Stimulated activated CD4-positive, alpha-beta T cell treated with anti-CD3 and anti-CD28 coated beads, Interleukin-12 subunit alpha, Interleukin-12 subunit beta, amount 100 ng/mL, for 24 hours (primary cell): Measurements from ENCODE around the gene GSTM3.
"Not testable (repeated sequence)": the region's sequence is repeated elsewhere in the genome, so short reads cannot be mapped to it uniquely, and the experiment has no call there.

Experiments used
- DNase-seq, 2 experiments: peaks; one replicate each; pipeline ENCODE4 v3.0.0-alpha.2; 2020; ENCODE audit warnings: low read depth in 2 of 2

Gene GSTM3

GRCh38 chr1:109762039-109762585, 21.3 kb upstream of the GSTM3 start:
- no peak for DNase-seq

DNA sequence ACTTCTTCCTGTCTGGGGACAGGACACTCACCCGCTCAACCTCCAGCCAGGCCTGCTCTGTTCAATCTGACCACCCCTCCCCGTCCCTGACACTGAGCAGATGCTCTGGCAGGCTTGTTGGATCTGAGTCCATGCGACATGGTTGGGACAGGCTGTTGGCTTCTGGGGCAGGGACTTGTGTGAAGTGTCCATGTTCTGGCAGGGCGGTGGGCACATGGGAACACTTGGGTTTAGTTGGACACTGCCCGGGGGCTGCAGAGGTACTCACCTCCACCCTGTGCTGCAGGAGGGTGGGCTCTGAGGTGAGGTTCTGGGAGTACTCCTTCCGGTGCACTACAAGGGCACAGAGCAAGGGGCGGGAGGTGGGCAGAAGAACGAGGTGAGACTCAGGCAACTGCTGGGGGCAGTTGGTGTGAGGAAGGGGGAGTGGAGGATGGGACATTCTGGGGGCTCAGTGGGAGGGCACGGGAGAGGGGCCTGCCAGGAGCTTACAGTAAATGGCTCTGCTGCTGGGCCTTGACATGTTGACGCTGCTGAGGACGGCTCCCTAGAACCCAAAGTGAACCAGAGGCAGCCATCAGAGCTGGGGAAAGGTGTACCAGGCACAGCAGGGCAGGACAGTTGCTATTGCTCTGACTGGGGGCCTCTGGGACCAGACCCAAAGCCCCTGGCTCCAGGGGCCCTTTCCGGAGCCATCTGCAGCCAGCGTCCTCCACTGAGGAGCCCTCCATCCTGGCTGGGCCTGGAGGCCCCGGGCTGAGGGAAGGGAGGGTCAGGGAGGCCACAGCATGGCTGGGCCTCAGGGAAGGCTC, 20.6 kb upstream of the GSTM3 start:
- no peak for DNase-seq

GRCh38 chr1:109760581-109761226, 19.9 kb upstream of the GSTM3 start:
- no peak for DNase-seq

DNA sequence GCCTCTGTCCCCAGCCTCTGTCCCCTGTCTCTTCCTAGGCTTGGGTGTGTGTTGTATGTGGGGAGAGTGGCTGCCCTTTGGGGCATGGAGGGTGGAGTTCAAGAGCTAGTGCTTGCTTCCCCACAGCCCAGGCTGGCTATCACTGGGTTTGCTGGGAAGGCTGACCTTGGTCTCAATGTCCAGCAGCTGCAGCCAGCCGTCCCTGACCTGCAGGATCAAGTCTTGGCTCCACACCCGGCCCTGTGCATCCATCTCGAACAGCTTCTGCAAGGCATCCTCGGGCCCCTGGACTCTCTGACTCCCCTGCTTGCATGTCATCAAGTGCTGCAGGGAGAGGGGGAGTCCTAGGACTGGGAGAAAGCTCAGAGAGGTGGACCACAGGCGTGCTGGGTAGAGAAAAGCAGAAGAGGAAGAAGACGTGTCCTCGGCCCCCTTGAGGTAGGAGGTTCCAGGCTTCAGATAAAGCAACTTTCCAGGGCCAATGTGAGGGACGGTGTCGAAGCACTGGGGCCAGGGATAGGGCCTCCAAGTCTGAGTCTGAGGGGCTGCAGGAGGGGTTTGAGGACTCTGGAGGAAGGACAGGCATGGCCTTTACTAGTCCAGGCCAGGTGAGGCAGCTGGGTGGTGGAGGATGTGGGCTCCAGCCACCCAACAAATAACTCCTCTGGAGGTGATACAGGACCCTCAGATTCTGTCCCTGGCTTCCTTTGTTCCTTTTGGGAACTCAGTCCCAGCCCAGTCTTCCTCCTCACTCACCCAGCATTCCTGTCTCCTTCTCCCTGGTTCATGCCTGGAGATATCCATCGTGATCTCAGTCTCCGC, 18.9 kb upstream of the GSTM3 start:
- no peak for DNase-seq

GRCh38 chr1:109757936-109758786, 17.3 kb upstream of the GSTM3 start:
- DNase-seq = no peak

DNA sequence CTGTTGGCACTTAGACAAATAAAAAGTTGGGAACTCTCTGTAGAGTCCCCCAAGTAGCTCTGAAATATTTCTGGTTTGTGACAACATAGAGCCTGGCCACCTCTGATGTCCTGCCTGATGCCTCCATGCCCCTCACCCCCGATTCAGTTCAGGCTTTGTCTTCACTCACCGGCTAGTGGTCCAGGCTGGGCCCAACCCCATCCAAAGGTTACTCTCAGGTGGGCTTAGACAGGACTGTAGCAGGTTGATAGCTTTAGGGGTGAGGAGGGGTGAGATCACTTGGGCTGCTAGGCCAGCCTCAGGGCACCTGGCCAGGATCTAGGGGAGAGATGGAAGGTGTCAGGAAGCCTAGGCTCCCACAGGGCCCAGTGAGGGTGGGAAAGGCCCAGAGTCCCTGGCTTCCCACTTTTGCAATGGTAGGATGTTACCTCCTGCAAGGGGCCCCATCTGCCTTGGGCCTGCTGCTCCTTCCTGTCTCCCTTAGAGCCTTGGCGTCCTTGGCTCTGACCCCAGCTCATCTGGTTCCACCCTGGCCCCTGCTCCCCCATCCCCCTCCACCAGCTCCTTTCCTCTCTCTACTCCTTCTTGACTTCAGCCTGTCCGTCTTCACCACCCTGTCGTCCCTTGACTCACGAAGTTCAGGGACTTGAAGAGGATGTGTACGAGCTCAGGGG, 16.1 kb upstream of the GSTM3 start:
- DNase-seq = no peak

GRCh38 chr1:109756325-109756724, 15.5 kb upstream of the GSTM3 start:
- not testable (repeated sequence) for DNase-seq

GRCh38 chr1:109754738-109755137, 13.9 kb upstream of the GSTM3 start:
- no peak for DNase-seq

GRCh38 chr1:109751531-109752260, 10.9 kb upstream of the GSTM3 start:
- DNase-seq = no peak

GRCh38 chr1:109750920-109751319, 10.1 kb upstream of the GSTM3 start:
- no peak for DNase-seq

DNA sequence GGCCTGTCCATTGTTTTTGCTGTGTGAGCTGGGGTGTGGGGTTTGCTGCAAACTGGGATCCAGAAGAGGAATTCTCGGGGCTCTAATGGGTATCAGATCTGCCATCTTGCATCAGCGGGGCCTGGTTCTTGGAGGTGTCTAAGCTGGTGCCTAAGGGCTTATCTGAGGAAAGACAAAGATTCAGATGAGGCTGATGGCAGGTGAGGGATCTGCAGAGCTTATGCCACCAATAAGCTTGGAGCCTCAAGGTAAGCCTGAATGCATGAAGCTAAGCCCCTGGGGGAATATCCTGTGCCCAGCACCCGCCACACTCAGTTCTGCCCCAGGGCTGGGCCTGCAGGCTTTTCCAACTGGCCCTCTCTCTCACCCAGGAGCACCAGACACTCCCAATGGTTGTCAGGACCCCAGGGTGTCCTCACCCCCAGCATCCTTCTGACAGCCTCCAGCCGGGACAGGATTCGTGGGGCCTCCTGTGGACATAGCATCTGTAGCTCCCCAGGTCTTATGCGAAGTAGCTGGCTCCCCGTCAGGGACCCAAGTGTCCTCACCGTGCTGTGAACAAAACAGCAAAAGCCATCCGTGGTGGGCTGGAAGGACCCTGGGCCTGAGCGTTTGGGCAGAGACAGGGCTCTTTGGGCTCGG, 9.5 kb upstream of the GSTM3 start:
- no peak for DNase-seq

DNA sequence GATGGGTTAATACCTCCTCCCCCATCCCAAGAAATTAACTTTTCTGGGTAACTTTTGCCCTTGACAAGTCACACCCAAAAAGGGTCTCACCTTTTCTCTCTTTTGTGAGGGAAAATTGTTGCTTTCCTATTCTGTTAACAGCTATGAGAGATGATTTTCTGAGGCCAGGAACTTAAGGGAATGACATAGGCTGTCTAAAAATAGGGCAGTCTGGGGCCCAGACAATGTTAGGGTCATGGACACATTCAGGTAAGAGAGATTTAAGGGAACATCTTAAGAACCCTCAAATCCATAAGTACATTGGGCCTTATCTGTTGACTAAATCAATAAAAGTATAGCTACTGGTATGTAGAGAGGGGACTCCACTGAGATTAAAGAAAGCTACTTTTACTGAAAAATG, 8.4 kb upstream of the GSTM3 start:
- no peak for DNase-seq

GRCh38 chr1:109748311-109748710, 7.5 kb upstream of the GSTM3 start:
- DNase-seq = not testable (repeated sequence)

GRCh38 chr1:109739738-109740614, 862 bp downstream of the GSTM3 start:
- DNase-seq = peak; percentile 63 to 77

GRCh38 chr1:109733236-109733870, 7.5 kb downstream of the GSTM3 start:
- DNase-seq = no peak

DNA sequence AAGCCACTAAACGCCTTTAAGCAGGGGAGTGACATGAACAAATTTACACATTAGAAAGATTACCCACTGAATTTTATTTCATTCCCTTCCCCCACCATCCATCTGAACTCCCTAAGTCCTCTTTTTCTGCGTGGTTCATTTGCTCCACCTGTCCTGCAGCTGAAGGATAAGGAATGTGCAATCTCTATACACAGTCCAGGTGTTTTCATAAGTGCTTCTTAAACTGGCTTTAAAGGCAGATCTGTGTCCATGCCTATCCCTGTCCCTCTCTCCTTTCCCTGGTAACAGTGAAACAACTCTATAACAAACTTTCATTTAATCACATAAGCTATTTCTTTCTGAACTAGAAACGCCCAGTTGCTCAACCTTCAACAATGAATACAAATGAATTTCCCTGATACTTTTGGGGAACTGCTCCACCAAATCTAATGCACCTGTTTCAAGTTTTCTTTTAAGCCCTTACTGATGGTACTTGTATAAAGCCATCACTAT, 8.4 kb downstream of the GSTM3 start:
- no peak for DNase-seq

- no peak for DNase-seq
These were observed 10.2 kb downstream of the GSTM3 start for GRCh38 chr1:109730666-109731065.

DNA sequence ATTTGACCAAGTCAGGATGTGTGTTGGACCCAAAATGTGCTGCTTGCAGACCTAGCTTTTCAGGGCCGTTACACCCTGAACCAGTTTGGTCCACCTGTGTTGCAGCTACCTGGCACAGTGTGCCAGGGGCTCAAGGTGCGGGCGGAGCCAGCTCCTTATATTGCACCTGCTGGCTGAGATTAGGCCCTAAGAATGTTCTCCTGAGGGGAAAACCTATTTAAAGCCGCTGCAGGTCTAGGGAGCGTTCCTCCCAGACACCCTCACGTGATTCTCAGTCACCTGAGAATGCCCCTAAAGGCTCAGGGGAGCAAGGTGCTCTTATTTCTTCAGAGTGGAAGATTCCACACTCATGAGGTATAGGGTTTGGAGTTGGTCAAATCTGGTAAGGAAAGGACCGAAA, 12.0 kb downstream of the GSTM3 start:
- DNase-seq = no peak
